Panc1 (cell line): ENCODE data around the gene KIF18B. TPM values are rescaled to one million over a fixed set of nuclear protein-coding genes. Genes with fewer than 3 reads are reported as not detected.

Experiments used
- ATAC-seq: fragments of 200-7000 bp; cut with Tn5 transposase; 2 replicates; pipeline ENCODE4 v1.9.1; 2020; ENCODE audit warnings: mild to moderate bottlenecking, moderate library complexity
- BruUV-seq: library from RNA; stranded (reverse); fragments of 400-500 nt; replicated peaks from 2 replicates; lab custom pipeline; 2021; lab: Mats Ljungman, UMichigan
- CTCF ChIA-PET: fragments of 300-600 bp; sonication (Branson Sonifier 250); formaldehyde crosslinking; loops from one replicate; lab custom pipeline; 2022; ENCODE audit warnings: antibody characterized with exemption; lab: Charles Lee
- POLR2A ChIA-PET: fragments of 300-600 bp; sonication (Branson Sonifier 250); formaldehyde crosslinking; loops from one replicate; lab custom pipeline; 2022; ENCODE audit warnings: antibody characterized with exemption; lab: Charles Lee
- DNase-seq: peaks from one replicate; pipeline ENCODE4 v3.0.0-alpha.2; 2010; ENCODE audit warnings: low read depth, low spot score
- H3K27ac ChIP-seq: 2 replicates; pipeline ENCODE4 v1.5.1; 2011; ENCODE audit warnings: mild to moderate bottlenecking, low read length, inconsistent platforms
- H3K27me3 ChIP-seq: fragments of 200-500 bp; sonication (Bioruptor generic); 2 replicates; pipeline ENCODE4 v1.6.0; 2014; ENCODE audit warnings: low read length, inconsistent platforms; ENCODE audit not compliant: control insufficient read depth, insufficient read depth
- H3K36me3 ChIP-seq: fragments of 200-500 bp; sonication (Bioruptor generic); 2 replicates; pipeline ENCODE4 v1.5.1; 2014; ENCODE audit warnings: inconsistent platforms, mild to moderate bottlenecking, low read length, moderate library complexity; ENCODE audit not compliant: control insufficient read depth, insufficient read depth
- H3K4me1 ChIP-seq: 2 replicates; pipeline ENCODE4 v1.5.1; 2011; ENCODE audit warnings: inconsistent platforms, mild to moderate bottlenecking, low read length, moderate library complexity; ENCODE audit not compliant: control insufficient read depth, insufficient read depth
- H3K4me3 ChIP-seq, 2 experiments: 2 replicates each; pipeline ENCODE4 v1.5.1; 2011 to 2012; ENCODE audit warnings: low read depth in 2 of 2, low read length in 2 of 2, mild to moderate bottlenecking in 2 of 2, inconsistent platforms in 1 of 2, moderate library complexity in 1 of 2
- H3K9me3 ChIP-seq: fragments of 200-500 bp; sonication (Bioruptor generic); 2 replicates; pipeline ENCODE4 v1.5.1; 2014; ENCODE audit warnings: low read depth, mild to moderate bottlenecking, inconsistent platforms, low read length, moderate library complexity; ENCODE audit not compliant: control insufficient read depth, insufficient read depth
- CTCF ChIP-seq: fragments of 450-650 bp; IDR thresholded peaks from 2 replicates; pipeline ENCODE4 v1.5.1; 2017; ENCODE audit warnings: mild to moderate bottlenecking
- POLR2AphosphoS5 ChIP-seq: IDR thresholded peaks from 2 replicates; pipeline ENCODE4 v1.6.1; 2012; ENCODE audit warnings: mild to moderate bottlenecking, low read depth, low read length, moderate library complexity
- REST ChIP-seq, 2 experiments: IDR thresholded peaks; 2 replicates each; pipeline ENCODE4 v1.6.1; 2011 to 2012; ENCODE audit warnings: low read depth in 2 of 2, control low read depth in 1 of 2, low read length in 1 of 2, mild to moderate bottlenecking in 1 of 2, moderate library complexity in 1 of 2; ENCODE audit not compliant: insufficient read depth in 1 of 2
- SIN3A ChIP-seq: IDR thresholded peaks from 2 replicates; pipeline ENCODE4 v1.6.1; 2012; ENCODE audit warnings: low read depth, mild to moderate bottlenecking, low read length, moderate library complexity, borderline replicate concordance; ENCODE audit not compliant: insufficient read depth
- TCF7L2 ChIP-seq: IDR thresholded peaks from 2 replicates; pipeline ENCODE4 v1.6.1; 2011; ENCODE audit warnings: mild to moderate bottlenecking, low read depth, low read length, inconsistent platforms
- in situ Hi-C: cut with HindIII; loops from 2 replicates; pipeline ENCODE4 v1.10.0; 2016; ENCODE audit warnings: low sequenced_read_pairs, low pct_unique_long_range_greater_than_20kb
- intact Hi-C: fragments of 100-400 bp; cut with micrococcal nuclease; formaldehyde crosslinking; loops from one replicate; pipeline ENCODE4 v1.10.0; 2022; ENCODE audit not compliant: unreplicated experiment
- total RNA-seq: library from RNA; stranded (reverse); gene quantifications from one replicate; pipeline ENCODE4 v1.2.1, GENCODE V29; 2021; ENCODE audit not compliant: unreplicated experiment

Gene KIF18B
- total RNA-seq, 1 experiment from 2014 or later, result 31.3 TPM

- ChIA-PET CTCF (no interaction called here), POLR2A (no interaction called here)
- H3K36me3 ChIP-seq, result no peaks in the 10 kb centered on the region
- H3K4me1 ChIP-seq, result no peaks in the 10 kb centered on the region
- no peak for TF ChIP-seq REST (IDR thresholded peaks at IDR 0.05; ENCODE audit: insufficient read depth in 1 of 2, low read depth in 2 of 2, low read length in 1 of 2)
- no peak for TF ChIP-seq CTCF
- TF ChIP-seq TCF7L2, result no peak
- no peak for TF ChIP-seq POLR2AphosphoS5
- TF ChIP-seq SIN3A, result no peak
- no peaks in the 10 kb centered on the region for H3K9me3 ChIP-seq
- no peak overlapping the region for H3K27ac ChIP-seq
- in situ Hi-C loops (no loop called here), intact Hi-C loops (no loop called here)
- H3K4me3 ChIP-seq, result no peak overlapping the region
- H3K27me3 ChIP-seq, result no peaks in the 10 kb centered on the region
- ATAC-seq (no peak), DNase-seq (no peak)
- BruUV-seq, result no TSS peak
Observed at GRCh38 chr17:44918006-44918405, 29.6 kb downstream of the KIF18B start.

- no peak overlapping the region for H3K27ac ChIP-seq
- no peaks in the 10 kb centered on the region for H3K36me3 ChIP-seq
- no peaks in the 10 kb centered on the region for H3K27me3 ChIP-seq
- in situ Hi-C loops (no loop called here), intact Hi-C loops (no loop called here)
- ATAC-seq (no peak), DNase-seq (no peak)
- no peak for TF ChIP-seq TCF7L2
- no peak for TF ChIP-seq CTCF
- TF ChIP-seq SIN3A, result no peak
- TF ChIP-seq REST (IDR thresholded peaks at IDR 0.05; ENCODE audit: insufficient read depth in 1 of 2, low read depth in 2 of 2, low read length in 1 of 2), result no peak
- no peak for TF ChIP-seq POLR2AphosphoS5
- ChIA-PET CTCF (no interaction called here), POLR2A (interaction anchor here (0.6 kb wide), 1 partner anchor 124 kb away, joined by 3 read pairs; no protein-coding TSS in a partner anchor)
- no peaks in the 10 kb centered on the region for H3K4me1 ChIP-seq
- no peaks in the 10 kb centered on the region for H3K9me3 ChIP-seq
- H3K4me3 ChIP-seq, result no peak overlapping the region
- no TSS peak for BruUV-seq
Observed at GRCh38 chr17:44917456-44917855, 30.1 kb downstream of the KIF18B start.
